ENCODE results near the gene TBC1D4.

- TF ChIP-seq, protein P1, sequence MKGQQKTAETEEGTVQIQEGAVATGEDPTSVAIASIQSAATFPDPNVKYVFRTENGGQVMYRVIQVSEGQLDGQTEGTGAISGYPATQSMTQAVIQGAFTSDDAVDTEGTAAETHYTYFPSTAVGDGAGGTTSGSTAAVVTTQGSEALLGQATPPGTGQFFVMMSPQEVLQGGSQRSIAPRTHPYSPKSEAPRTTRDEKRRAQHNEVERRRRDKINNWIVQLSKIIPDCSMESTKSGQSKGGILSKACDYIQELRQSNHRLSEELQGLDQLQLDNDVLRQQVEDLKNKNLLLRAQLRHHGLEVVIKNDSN (IDR thresholded peaks at IDR 0.05; ENCODE audit: borderline replicate concordance, extremely low read length, insufficient read depth, low read depth, low read length): no peak
- TF ChIP-seq SKIL (IDR thresholded peaks at IDR 0.05; ENCODE audit: low read depth, poor library complexity, severe bottlenecking) (no peak), EZH2 (IDR thresholded peaks at IDR 0.05; ENCODE audit: borderline replicate concordance, control insufficient read depth, low read depth, low read length) (no peak), PML (IDR thresholded peaks at IDR 0.05; ENCODE audit: low read length) (no peak), FOXK2 (IDR thresholded peaks at IDR 0.05) (no peak), JUNB (IDR thresholded peaks at IDR 0.05) (no peak), ZNF592 (IDR thresholded peaks at IDR 0.05) (no peak), TCF12 (IDR thresholded peaks at IDR 0.05; ENCODE audit: low read depth, low read length) (no peak), NFYB (IDR thresholded peaks at IDR 0.05; ENCODE audit: insufficient read depth, low read depth, low read length) (no peak)
- TF ChIP-seq, protein P2, sequence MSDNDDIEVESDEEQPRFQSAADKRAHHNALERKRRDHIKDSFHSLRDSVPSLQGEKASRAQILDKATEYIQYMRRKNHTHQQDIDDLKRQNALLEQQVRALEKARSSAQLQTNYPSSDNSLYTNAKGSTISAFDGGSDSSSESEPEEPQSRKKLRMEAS (IDR thresholded peaks at IDR 0.05; ENCODE audit: low read depth, low read length): no peak
- TF ChIP-seq, protein P3, sequence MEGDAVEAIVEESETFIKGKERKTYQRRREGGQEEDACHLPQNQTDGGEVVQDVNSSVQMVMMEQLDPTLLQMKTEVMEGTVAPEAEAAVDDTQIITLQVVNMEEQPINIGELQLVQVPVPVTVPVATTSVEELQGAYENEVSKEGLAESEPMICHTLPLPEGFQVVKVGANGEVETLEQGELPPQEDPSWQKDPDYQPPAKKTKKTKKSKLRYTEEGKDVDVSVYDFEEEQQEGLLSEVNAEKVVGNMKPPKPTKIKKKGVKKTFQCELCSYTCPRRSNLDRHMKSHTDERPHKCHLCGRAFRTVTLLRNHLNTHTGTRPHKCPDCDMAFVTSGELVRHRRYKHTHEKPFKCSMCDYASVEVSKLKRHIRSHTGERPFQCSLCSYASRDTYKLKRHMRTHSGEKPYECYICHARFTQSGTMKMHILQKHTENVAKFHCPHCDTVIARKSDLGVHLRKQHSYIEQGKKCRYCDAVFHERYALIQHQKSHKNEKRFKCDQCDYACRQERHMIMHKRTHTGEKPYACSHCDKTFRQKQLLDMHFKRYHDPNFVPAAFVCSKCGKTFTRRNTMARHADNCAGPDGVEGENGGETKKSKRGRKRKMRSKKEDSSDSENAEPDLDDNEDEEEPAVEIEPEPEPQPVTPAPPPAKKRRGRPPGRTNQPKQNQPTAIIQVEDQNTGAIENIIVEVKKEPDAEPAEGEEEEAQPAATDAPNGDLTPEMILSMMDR (IDR thresholded peaks at IDR 0.05 in 2 of 3, conservative IDR thresholded peaks at IDR 0.05 in 1 of 3; ENCODE audit: control insufficient read depth in 2 of 3, extremely low read depth in 1 of 3, insufficient read depth in 1 of 3, low read depth in 3 of 3, low read length in 3 of 3): no peak
- TF ChIP-seq, protein P4, sequence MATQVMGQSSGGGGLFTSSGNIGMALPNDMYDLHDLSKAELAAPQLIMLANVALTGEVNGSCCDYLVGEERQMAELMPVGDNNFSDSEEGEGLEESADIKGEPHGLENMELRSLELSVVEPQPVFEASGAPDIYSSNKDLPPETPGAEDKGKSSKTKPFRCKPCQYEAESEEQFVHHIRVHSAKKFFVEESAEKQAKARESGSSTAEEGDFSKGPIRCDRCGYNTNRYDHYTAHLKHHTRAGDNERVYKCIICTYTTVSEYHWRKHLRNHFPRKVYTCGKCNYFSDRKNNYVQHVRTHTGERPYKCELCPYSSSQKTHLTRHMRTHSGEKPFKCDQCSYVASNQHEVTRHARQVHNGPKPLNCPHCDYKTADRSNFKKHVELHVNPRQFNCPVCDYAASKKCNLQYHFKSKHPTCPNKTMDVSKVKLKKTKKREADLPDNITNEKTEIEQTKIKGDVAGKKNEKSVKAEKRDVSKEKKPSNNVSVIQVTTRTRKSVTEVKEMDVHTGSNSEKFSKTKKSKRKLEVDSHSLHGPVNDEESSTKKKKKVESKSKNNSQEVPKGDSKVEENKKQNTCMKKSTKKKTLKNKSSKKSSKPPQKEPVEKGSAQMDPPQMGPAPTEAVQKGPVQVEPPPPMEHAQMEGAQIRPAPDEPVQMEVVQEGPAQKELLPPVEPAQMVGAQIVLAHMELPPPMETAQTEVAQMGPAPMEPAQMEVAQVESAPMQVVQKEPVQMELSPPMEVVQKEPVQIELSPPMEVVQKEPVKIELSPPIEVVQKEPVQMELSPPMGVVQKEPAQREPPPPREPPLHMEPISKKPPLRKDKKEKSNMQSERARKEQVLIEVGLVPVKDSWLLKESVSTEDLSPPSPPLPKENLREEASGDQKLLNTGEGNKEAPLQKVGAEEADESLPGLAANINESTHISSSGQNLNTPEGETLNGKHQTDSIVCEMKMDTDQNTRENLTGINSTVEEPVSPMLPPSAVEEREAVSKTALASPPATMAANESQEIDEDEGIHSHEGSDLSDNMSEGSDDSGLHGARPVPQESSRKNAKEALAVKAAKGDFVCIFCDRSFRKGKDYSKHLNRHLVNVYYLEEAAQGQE (IDR thresholded peaks at IDR 0.05; ENCODE audit: low read depth, low read length): no peak
These were observed 24.0 kb upstream of the TBC1D4 start for GRCh38 chr13:75506018-75506417.

Data from GM12878 (cell line).